ENCODE data around the gene CCDC188. TPM values are rescaled to one million over a fixed set of nuclear protein-coding genes. Genes with fewer than 3 reads are reported as not detected.

The CCDC188 gene
- total and polyA plus RNA-seq, 2 of the 4 experiments (the other 2 are of a cell fraction), result 0.10 TPM; not detected in 1

DNA sequence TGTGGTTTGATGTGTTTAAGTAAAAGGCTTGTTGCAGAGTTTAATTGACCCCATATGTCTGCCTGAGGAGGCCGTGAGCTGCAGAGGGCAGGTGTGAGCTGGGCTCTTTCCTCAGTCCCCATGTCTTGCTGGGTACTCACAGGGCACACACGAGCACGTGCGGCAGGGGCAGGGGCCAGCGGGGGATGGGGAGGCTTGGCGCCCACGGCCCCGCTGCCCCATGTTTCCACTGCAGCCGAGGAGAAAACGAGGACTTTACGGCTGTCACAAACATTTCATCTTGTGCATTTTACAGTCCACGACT, 24.7 kb upstream of the CCDC188 start:
- Histone ChIP-seq H2BK120ac (ENCODE audit: low read depth, low read length) (no peak overlapping the region), H2AK5ac (ENCODE audit: low read depth, low read length) (no peak overlapping the region), H3K4ac (ENCODE audit: low read depth, low read length) (no peak overlapping the region), H3K23ac (ENCODE audit: low read depth, low read length) (no peak overlapping the region), H3K56ac (ENCODE audit: extremely low read depth, insufficient read depth, low read length) (no peak overlapping the region), H4K8ac (ENCODE audit: low read depth in 2 of 2, low read length in 2 of 2) (no peak overlapping the region), H4K91ac (ENCODE audit: insufficient read depth, low read depth, low read length) (no peak overlapping the region), H2AK9ac (replicated peaks; ENCODE audit: low read depth, low read length, poor library complexity) (no peak overlapping the region), H3K18ac (ENCODE audit: low read depth, low read length) (no peak overlapping the region), H3K79me1 (ENCODE audit: low read depth in 1 of 2, low read length in 2 of 2) (no peaks in the 10 kb centered on the region), H4K5ac (ENCODE audit: low read depth, low read length) (no peak overlapping the region), H3K27me3 (ENCODE audit: control insufficient read depth, insufficient read depth, low read length) (peaks cover 32% of the 10 kb centered on the region), H3K4me3 (ENCODE audit: insufficient read depth, low read depth, low read length) (no peak overlapping the region), H2BK5ac (ENCODE audit: low read depth, low read length, poor library complexity, severe bottlenecking) (no peak overlapping the region), H3K27ac (ENCODE audit: insufficient read depth, low read length) (no peak overlapping the region), H4K20me1 (ENCODE audit: insufficient read depth, low read length) (no peaks in the 10 kb centered on the region), H3K9me3 (ENCODE audit: control insufficient read depth, insufficient read depth, low read length) (no peaks in the 10 kb centered on the region), H2BK15ac (ENCODE audit: low read depth, low read length) (no peak overlapping the region), H3K4me2 (ENCODE audit: low read depth, low read length) (no peak overlapping the region), H3K9ac (ENCODE audit: low read depth, low read length) (no peak overlapping the region), H3K9me1 (ENCODE audit: insufficient read depth, low read length) (no peaks in the 10 kb centered on the region), H2AFZ (replicated peaks; ENCODE audit: low read length, poor library complexity) (no peak overlapping the region), H3K4me1 (ENCODE audit: control insufficient read depth, insufficient read depth, low read length) (no peaks in the 10 kb centered on the region), H3K14ac (replicated peaks; ENCODE audit: low read depth, low read length) (no peak overlapping the region), H2BK20ac (ENCODE audit: low read depth, low read length) (no peak overlapping the region), H3K36me3 (ENCODE audit: control insufficient read depth, insufficient read depth, low read length) (no peaks in the 10 kb centered on the region)
- TF ChIP-seq POLR2A (IDR thresholded peaks at IDR 0.05; ENCODE audit: low read depth, low read length) (no peak), BHLHE40 (IDR thresholded peaks at IDR 0.05; ENCODE audit: low read depth, low read length) (peak; percentile 21; the same call in 1 of the 2 replicates)
- ATAC-seq (ENCODE audit: low read depth) (peak; percentile 39; the same call in 1 of the 2 replicates), DNase-seq (peak; percentile 24)
- ChIA-PET CTCF (no interaction called here), POLR2A (ENCODE audit: unreplicated experiment) (no interaction called here)
- WGBS, 2 experiments (ENCODE audit: extremely low coverage in 2 of 2, insufficient read length in 1 of 2), result 39% methylated on average over 2 of the region's 12 CpGs; no CpG with 5 or more reads in 1 of the 2 experiments
- BruUV-seq (replicated peaks), result no TSS peak
- dilution Hi-C loops (cut with HindIII; ENCODE audit: low sequenced_read_pairs, unreplicated experiment), result no loop called here
- in situ Hi-C loops (cut with MboI; ENCODE audit: low sequenced_read_pairs), result no loop called here
- intact Hi-C loops (cut with micrococcal nuclease), result loop anchor here (5.0 kb wide), 1 partner anchor 92 kb away; the partner anchor contains the start of gene RTN4R
